H9 (cell line): Measurements from ENCODE around the gene CA11. TPM values are rescaled to one million over a fixed set of nuclear protein-coding genes. Genes with fewer than 3 reads are reported as not detected.
A peak's percentile ranks its signal among the peaks of the same experiment; 100 is the strongest.

Source experiments
- DNase-seq: peaks from one replicate; pipeline ENCODE4 v3.0.0-alpha.2; 2017
- H2AFZ ChIP-seq: one replicate; pipeline ENCODE4 v1.6.1; 2013; ENCODE audit warnings: mild to moderate bottlenecking, low read length, control low read depth, moderate library complexity
- H2AK5ac ChIP-seq: 2 replicates; pipeline ENCODE4 v1.6.1; 2013; ENCODE audit warnings: low read length, control low read depth, mixed read lengths; ENCODE audit not compliant: insufficient read length
- H2BK120ac ChIP-seq: one replicate; pipeline ENCODE4 v1.6.1; 2013; ENCODE audit warnings: low read depth, mild to moderate bottlenecking, low read length, control low read depth, inconsistent platforms; ENCODE audit not compliant: poor library complexity, severe bottlenecking
- H2BK12ac ChIP-seq: 2 replicates; pipeline ENCODE4 v1.6.1; 2013; ENCODE audit warnings: low read length, control low read depth, mixed read lengths, low read depth; ENCODE audit not compliant: insufficient read length
- H2BK15ac ChIP-seq: 2 replicates; pipeline ENCODE4 v1.6.1; 2013; ENCODE audit warnings: low read depth, low read length, control low read depth
- H2BK20ac ChIP-seq: one replicate; pipeline ENCODE4 v1.6.1; 2013; ENCODE audit warnings: low read depth, mild to moderate bottlenecking, low read length, control low read depth, inconsistent platforms; ENCODE audit not compliant: poor library complexity, severe bottlenecking
- H2BK5ac ChIP-seq: 2 replicates; pipeline ENCODE4 v1.6.1; 2013; ENCODE audit warnings: low read length, control low read depth, mixed read lengths; ENCODE audit not compliant: insufficient read length
- H3K14ac ChIP-seq: 2 replicates; pipeline ENCODE4 v1.6.1; 2013; ENCODE audit warnings: low read length, control low read depth; ENCODE audit not compliant: insufficient read depth
- H3K18ac ChIP-seq: 2 replicates; pipeline ENCODE4 v1.6.1; 2013; ENCODE audit warnings: low read depth, mild to moderate bottlenecking, mixed read lengths, low read length, control low read depth; ENCODE audit not compliant: insufficient read length
- H3K23ac ChIP-seq: 2 replicates; pipeline ENCODE4 v1.6.1; 2013; ENCODE audit warnings: low read length, control low read depth, mixed read lengths, low read depth; ENCODE audit not compliant: insufficient read length
- H3K23me2 ChIP-seq: 2 replicates; pipeline ENCODE4 v1.6.1; 2013; ENCODE audit warnings: low read depth, mild to moderate bottlenecking, mixed read lengths, low read length, control low read depth; ENCODE audit not compliant: insufficient read length, poor library complexity, severe bottlenecking
- H3K27ac ChIP-seq: 2 replicates; pipeline ENCODE4 v1.5.1; 2013; ENCODE audit warnings: low read length, control low read depth, mixed read lengths, low read depth; ENCODE audit not compliant: insufficient read length
- H3K27me3 ChIP-seq: 2 replicates; pipeline ENCODE4 v1.6.1; 2013; ENCODE audit warnings: low read length, control low read depth, inconsistent platforms; ENCODE audit not compliant: insufficient read depth
- H3K4ac ChIP-seq: 2 replicates; pipeline ENCODE4 v1.6.1; 2013; ENCODE audit warnings: low read depth, mild to moderate bottlenecking, control low read depth, inconsistent platforms, low read length, moderate library complexity
- H3K4me1 ChIP-seq: 2 replicates; pipeline ENCODE4 v1.6.1; 2013; ENCODE audit warnings: low read length, control low read depth, inconsistent platforms; ENCODE audit not compliant: insufficient read depth
- H3K4me2 ChIP-seq: 2 replicates; pipeline ENCODE4 v1.6.1; 2013; ENCODE audit warnings: low read length, control low read depth, mixed read lengths; ENCODE audit not compliant: insufficient read length, insufficient read depth
- H3K56ac ChIP-seq: 2 replicates; pipeline ENCODE4 v1.6.1; 2013; ENCODE audit warnings: low read depth, mild to moderate bottlenecking, mixed read lengths, low read length, control low read depth; ENCODE audit not compliant: insufficient read length
- H3K79me1 ChIP-seq: 2 replicates; pipeline ENCODE4 v1.6.1; 2013; ENCODE audit warnings: low read depth, mild to moderate bottlenecking, moderate library complexity, low read length, control low read depth, inconsistent platforms; ENCODE audit not compliant: insufficient read depth, poor library complexity, severe bottlenecking
- H3K79me2 ChIP-seq: 2 replicates; pipeline ENCODE4 v1.6.1; 2013; ENCODE audit warnings: low read length, control low read depth, inconsistent platforms; ENCODE audit not compliant: insufficient read depth
- H3K9ac ChIP-seq: 2 replicates; pipeline ENCODE4 v1.6.1; 2013; ENCODE audit warnings: low read length, control low read depth, mixed read lengths; ENCODE audit not compliant: insufficient read length; ENCODE audit errors: extremely low read depth
- H3K9me3 ChIP-seq: one replicate; pipeline ENCODE4 v1.6.1; 2013; ENCODE audit warnings: low read depth, low read length, inconsistent platforms; ENCODE audit not compliant: control insufficient read depth
- H3T11ph ChIP-seq: one replicate; pipeline ENCODE4 v1.6.1; 2013; ENCODE audit warnings: mild to moderate bottlenecking, low read length, control low read depth, inconsistent platforms
- H4K20me1 ChIP-seq: one replicate; pipeline ENCODE4 v1.6.1; 2013; ENCODE audit not compliant: control insufficient read depth, insufficient read length, insufficient read depth
- H4K5ac ChIP-seq: 2 replicates; pipeline ENCODE4 v1.6.1; 2013; ENCODE audit warnings: low read depth, mild to moderate bottlenecking, mixed read lengths, low read length, control low read depth; ENCODE audit not compliant: insufficient read length
- H4K8ac ChIP-seq: replicated peaks from 2 replicates; pipeline ENCODE4 v1.6.1; 2013; ENCODE audit warnings: low read length, control low read depth, mixed read lengths, low read depth; ENCODE audit not compliant: insufficient read length
- H4K91ac ChIP-seq: 2 replicates; pipeline ENCODE4 v1.6.1; 2013; ENCODE audit warnings: low read depth, mild to moderate bottlenecking, moderate library complexity, mixed read lengths, low read length, control low read depth; ENCODE audit not compliant: insufficient read length
- H3K27ac Mint-ChIP-seq, 3 experiments: 2 replicates in 2 of 3; 3 replicates in 1 of 3; pipeline ENCODE4 v1.8.0; 2020 to 2021; ENCODE audit warnings: mixed read lengths in 3 of 3, mild to moderate bottlenecking in 1 of 3, moderate library complexity in 1 of 3
- H3K27me3 Mint-ChIP-seq: 2 replicates; pipeline ENCODE4 v1.8.0; 2021; ENCODE audit warnings: low read depth, mild to moderate bottlenecking, moderate library complexity, mixed read lengths
- H3K36me3 Mint-ChIP-seq, 3 experiments: 2 replicates in 2 of 3; 3 replicates in 1 of 3; pipeline ENCODE4 v1.8.0; 2020 to 2021; ENCODE audit warnings: low read depth in 3 of 3, mixed read lengths in 3 of 3; ENCODE audit not compliant: insufficient read depth in 1 of 3
- H3K4me1 Mint-ChIP-seq, 2 experiments: 2 replicates each; pipeline ENCODE4 v1.8.0; 2020; ENCODE audit warnings: mixed read lengths in 2 of 2
- H3K4me3 Mint-ChIP-seq, 2 experiments: 2 replicates in 1 of 2; 3 replicates in 1 of 2; pipeline ENCODE4 v1.8.0; 2020 to 2021; ENCODE audit warnings: mild to moderate bottlenecking in 2 of 2, mixed read lengths in 2 of 2, moderate library complexity in 1 of 2
- H3K9me3 Mint-ChIP-seq, 2 experiments: 2 replicates in 1 of 2; 3 replicates in 1 of 2; pipeline ENCODE4 v1.8.0; 2020; ENCODE audit warnings: mild to moderate bottlenecking in 2 of 2, mixed read lengths in 2 of 2, moderate library complexity in 1 of 2
- CTCF ChIP-seq: fragments of 200-600 bp; sonication (generic); conservative IDR thresholded peaks from 3 replicates; pipeline ENCODE4 v1.8.0; 2021; ENCODE audit warnings: antibody characterized with exemption, mild to moderate bottlenecking
- WGBS: extraction: QIAGEN DNeasy Blood & Tissue Kit; methylation state at CpG from one replicate; pipeline ENCODE4 v1.1.7; 2013; ENCODE audit warnings: missing lambda C conversion rate, low lambda C conversion rate, mixed read lengths; ENCODE audit not compliant: insufficient read length; ENCODE audit errors: extremely low coverage; 5-methylcytosine and 5-hydroxymethylcytosine counted together
- total RNA-seq: library from RNA; stranded (reverse); gene quantifications from 2 replicates; pipeline ENCODE4 v1.2.1, GENCODE V29; 2021

Gene CA11
- total RNA-seq, 1 experiment from 2014 or later, result 107 TPM

GRCh38 chr19:48636859-48637448, 9.0 kb downstream of the CA11 start, which contains the start of gene DBP:
Gene DBP, minus strand, starts transcription at chr19:48637379. Its CDS starts 385 bp downstream, at chr19:48636994.
- no peak within 1 kb of the TSS for H2AK5ac ChIP-seq
- no peak within 1 kb of the TSS for H3K56ac ChIP-seq
- H3K23ac ChIP-seq, result no peak within 1 kb of the TSS
- peak within 1 kb of the TSS; percentile 31 for H2BK12ac ChIP-seq
- no peak within 1 kb of the TSS for H4K8ac ChIP-seq
- no peak within 1 kb of the TSS for H2BK5ac ChIP-seq
- peaks cover 21% of the 10 kb centered on the region for H3K23me2 ChIP-seq
- H3K9ac ChIP-seq, result peak within 1 kb of the TSS; percentile 41
- H3K79me1 ChIP-seq, result no peaks in the 10 kb centered on the region
- peak within 1 kb of the TSS; percentile 43 for H3K27ac ChIP-seq
- H3K27me3 ChIP-seq, result no peaks in the 10 kb centered on the region; the same call in 1 of the 2 replicates
- H2BK15ac ChIP-seq, result no peak within 1 kb of the TSS
- H2BK20ac ChIP-seq, result no peak within 1 kb of the TSS
- Mint-ChIP-seq H3K4me1 (peaks cover 33 to 51% of the 10 kb centered on the region in 2 experiments), H3K36me3 (peaks cover 14 to 39% (median 32%) of the 10 kb centered on the region in 3 experiments; a peak in 6 of 7 replicates), H3K9me3 (no peaks in the 10 kb centered on the region), H3K27ac (peak within 1 kb of the TSS; percentile 97 to 99 (median 99)), H3K4me3 (peak within 1 kb of the TSS; percentile 82 to 89), H3K27me3 (peaks cover 4% of the 10 kb centered on the region)
- no peaks in the 10 kb centered on the region for H4K20me1 ChIP-seq
- no CpG with 5 or more reads among the region's 40 CpGs for WGBS
- peak; percentile 25; the same call in 1 of the 3 replicates for TF ChIP-seq CTCF
- H3K4me2 ChIP-seq, result peak within 1 kb of the TSS; percentile 80
- peaks cover 7% of the 10 kb centered on the region; the same call in 1 of the 2 replicates for H3K4me1 ChIP-seq
- H3K79me2 ChIP-seq, result no peaks in the 10 kb centered on the region
- H3K14ac ChIP-seq, result peak within 1 kb of the TSS; percentile 49; the same call in 1 of the 2 replicates
- peak; percentile 73 for DNase-seq
- peak within 1 kb of the TSS; percentile 97 for H2BK120ac ChIP-seq
- H3T11ph ChIP-seq, result peak within 1 kb of the TSS; percentile 61
- H3K9me3 ChIP-seq, result no peaks in the 10 kb centered on the region
- peak within 1 kb of the TSS; percentile 90 for H3K18ac ChIP-seq
- H4K91ac ChIP-seq, result no peak within 1 kb of the TSS
- H2AFZ ChIP-seq, result no peak within 1 kb of the TSS
- H4K5ac ChIP-seq, result no peak within 1 kb of the TSS
- no peak within 1 kb of the TSS; the same call in 1 of the 2 replicates for H3K4ac ChIP-seq
